ENCODE measurements around the gene STMN3.
"Not testable (repeated sequence)": the region's sequence is repeated elsewhere in the genome, so short reads cannot be mapped to it uniquely, and the experiment has no call there.

STMN3 gene

GRCh38 chr20:63612276-63612931 lies 40.8 kb downstream of the STMN3 start:
- DNase-seq (ENCODE audit: low read depth), result no peak

- DNase-seq (ENCODE audit: low read depth), result no peak
Measured at GRCh38 chr20:63611646-63612045, 41.6 kb downstream of the STMN3 start.

GRCh38 chr20:63610581-63611435 lies 42.4 kb downstream of the STMN3 start:
- DNase-seq (ENCODE audit: low read depth), result no peak

GRCh38 chr20:63606686-63607085 lies 46.5 kb downstream of the STMN3 start:
- no peak for DNase-seq (ENCODE audit: low read depth)

GRCh38 chr20:63602321-63602720 lies 50.9 kb downstream of the STMN3 start:
- DNase-seq (ENCODE audit: low read depth), result no peak

- not testable (repeated sequence) for DNase-seq (ENCODE audit: low read depth)
Measured at GRCh38 chr20:63601679-63602078, 51.5 kb downstream of the STMN3 start.

- DNase-seq (ENCODE audit: low read depth), result no peak
Measured at GRCh38 chr20:63599396-63600050, 53.7 kb downstream of the STMN3 start.

GRCh38 chr20:63598479-63599395 lies 54.5 kb downstream of the STMN3 start:
- DNase-seq (ENCODE audit: low read depth), result no peak

GRCh38 chr20:63597651-63598478 lies 55.4 kb downstream of the STMN3 start:
- no peak for DNase-seq (ENCODE audit: low read depth)

- DNase-seq (ENCODE audit: low read depth), result no peak
Measured at GRCh38 chr20:63596423-63596822, 56.8 kb downstream of the STMN3 start.

GRCh38 chr20:63595416-63596127 lies 57.7 kb downstream of the STMN3 start:
- no peak for DNase-seq (ENCODE audit: low read depth)

- no peak for DNase-seq (ENCODE audit: low read depth)
Measured at GRCh38 chr20:63594043-63594561, 59.1 kb downstream of the STMN3 start.

- DNase-seq (ENCODE audit: low read depth), result no peak
Measured at GRCh38 chr20:63592661-63593060, 60.6 kb downstream of the STMN3 start.

- DNase-seq (ENCODE audit: low read depth), result no peak
Measured at GRCh38 chr20:63591786-63592355, 61.4 kb downstream of the STMN3 start.

- DNase-seq (ENCODE audit: low read depth), result no peak
Measured at GRCh38 chr20:63591147-63591533, 62.1 kb downstream of the STMN3 start.

GRCh38 chr20:63590218-63591146 lies 62.7 kb downstream of the STMN3 start:
- no peak for DNase-seq (ENCODE audit: low read depth)
